Endodermal cell (in vitro differentiated cells): Measurements from ENCODE around the gene VSTM2B. TPM values are rescaled to one million over a fixed set of nuclear protein-coding genes. Genes with fewer than 3 reads are reported as not detected.
A peak's percentile ranks its signal among the peaks of the same experiment; 100 is the strongest.

ENCODE experiments used
- DNase-seq: peaks from one replicate; pipeline ENCODE4 v3.0.0-alpha.2; 2017
- H3K27ac ChIP-seq: 2 replicates; pipeline ENCODE4 v1.5.1; 2013; ENCODE audit warnings: mild to moderate bottlenecking, low read depth, low read length, moderate library complexity
- H3K27me3 ChIP-seq: 2 replicates; pipeline ENCODE4 v1.6.1; 2013; ENCODE audit warnings: mild to moderate bottlenecking, low read length, moderate library complexity; ENCODE audit not compliant: insufficient read depth, control insufficient read depth, poor library complexity, severe bottlenecking
- H3K36me3 ChIP-seq: 2 replicates; pipeline ENCODE4 v1.7.0; 2013; ENCODE audit warnings: mild to moderate bottlenecking, low read length, moderate library complexity; ENCODE audit not compliant: control insufficient read depth, insufficient read depth
- H3K4me1 ChIP-seq: one replicate; pipeline ENCODE4 v1.7.0; 2013; ENCODE audit warnings: low read length; ENCODE audit not compliant: control insufficient read depth, insufficient read depth
- H3K4me3 ChIP-seq: 2 replicates; pipeline ENCODE4 v1.5.1; 2013; ENCODE audit warnings: mild to moderate bottlenecking, low read length, moderate library complexity
- H3K9ac ChIP-seq: 2 replicates; pipeline ENCODE4 v1.6.1; 2013; ENCODE audit warnings: mild to moderate bottlenecking, low read length, moderate library complexity; ENCODE audit not compliant: poor library complexity, severe bottlenecking; ENCODE audit errors: extremely low read depth
- H3K9me3 ChIP-seq: 2 replicates; pipeline ENCODE4 v1.6.1; 2013; ENCODE audit warnings: mild to moderate bottlenecking, low read length, moderate library complexity; ENCODE audit not compliant: control insufficient read depth
- H3K27ac Mint-ChIP-seq: 2 replicates; pipeline ENCODE4 v1.8.0; 2020; ENCODE audit warnings: mixed read lengths
- H3K27me3 Mint-ChIP-seq: 2 replicates; pipeline ENCODE4 v1.8.0; 2021; ENCODE audit warnings: mild to moderate bottlenecking, mixed read lengths; ENCODE audit not compliant: insufficient read depth
- H3K36me3 Mint-ChIP-seq: 2 replicates; pipeline ENCODE4 v1.8.0; 2020; ENCODE audit warnings: low read depth, mixed read lengths
- H3K4me1 Mint-ChIP-seq: 2 replicates; pipeline ENCODE4 v1.8.0; 2020; ENCODE audit warnings: mixed read lengths
- H3K4me3 Mint-ChIP-seq: 2 replicates; pipeline ENCODE4 v1.8.0; 2020; ENCODE audit warnings: mild to moderate bottlenecking, moderate library complexity, mixed read lengths
- H3K9me3 Mint-ChIP-seq: 2 replicates; pipeline ENCODE4 v1.8.0; 2020; ENCODE audit warnings: mild to moderate bottlenecking, mixed read lengths
- WGBS, 2 experiments: methylation state at CpG; one replicate each; pipeline versions ENCODE4 v1.1.5 to v1.1.7; 2013; ENCODE audit warnings: missing lambda C conversion rate in 2 of 2, mixed read lengths in 1 of 2; ENCODE audit not compliant: insufficient coverage in 1 of 2, insufficient read length in 1 of 2; 5-methylcytosine and 5-hydroxymethylcytosine counted together
- total RNA-seq, 2 donors: library from RNA; stranded (reverse); fragmentation: NEBNext Ultra II Directional in 1 of 2; extraction: Animal tissue kit (Norgen Biotek cat#: 25700) in 1 of 2; gene quantifications; 2 replicates in 1 of 2; 3 replicates in 1 of 2; pipeline ENCODE4 v1.2.1, GENCODE V29; 2021
- TF ChIP-seq, protein P1 (sequence below): fragments of 200-600 bp; sonication (generic); conservative IDR thresholded peaks from 2 replicates; pipeline ENCODE4 v1.5.0; 2021; ENCODE audit warnings: antibody characterized with exemption, mild to moderate bottlenecking

The VSTM2B gene
- total RNA-seq, 2 donors from 2014 or later, result 0.18 TPM; not detected in 1

DNA sequence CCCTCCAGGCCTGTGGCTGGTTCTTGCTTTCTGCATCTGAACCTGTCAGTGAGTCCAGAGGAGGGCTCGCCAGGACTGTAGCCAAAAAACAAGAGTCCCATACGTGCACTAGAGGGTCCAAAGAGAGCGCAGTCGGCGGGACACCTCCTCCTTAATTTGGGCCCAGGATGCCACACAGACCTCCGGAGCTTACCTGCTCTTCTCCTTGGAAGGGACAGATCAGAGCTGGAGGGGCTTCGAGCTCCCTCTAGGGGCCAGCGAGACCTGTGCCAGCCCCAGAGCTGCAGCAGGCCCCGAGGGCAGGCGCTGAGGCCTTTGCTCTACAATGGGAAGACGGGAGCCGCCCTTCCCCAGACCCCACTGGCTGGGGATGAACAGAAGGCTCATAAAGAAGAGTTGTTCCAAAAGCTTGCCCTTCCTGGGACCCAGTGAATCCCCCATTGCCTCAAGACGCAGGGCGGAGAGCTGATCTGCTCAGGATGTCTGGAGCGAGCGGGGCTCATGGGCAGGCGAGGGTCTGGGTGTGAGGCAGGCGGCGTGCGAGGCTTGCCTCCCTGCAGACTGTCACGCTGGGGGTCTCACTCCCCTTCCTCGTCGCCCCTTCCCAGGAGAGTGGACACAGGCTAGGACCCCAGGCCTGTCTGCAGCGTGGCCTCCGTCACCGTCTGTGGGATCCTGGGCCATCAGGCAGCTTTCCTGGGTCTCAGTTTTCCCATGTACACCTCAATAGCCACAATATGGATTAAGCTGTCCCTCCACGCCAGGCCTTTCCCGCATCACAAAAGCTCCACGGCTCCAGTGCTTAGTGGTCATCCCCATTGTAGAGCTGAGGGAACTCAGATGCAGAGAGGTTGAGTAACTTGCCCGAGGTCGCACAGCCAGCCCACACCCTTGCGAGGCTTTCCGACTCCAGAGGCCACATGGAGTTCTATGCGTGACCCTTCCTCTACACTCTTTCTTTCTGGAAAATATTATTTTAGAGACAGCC, 46.9 kb upstream of the VSTM2B start:
- DNase-seq, result peak; percentile 94
- no peak overlapping the region for H3K27ac ChIP-seq
- no peaks in the 10 kb centered on the region for H3K9me3 ChIP-seq
- TF ChIP-seq, protein P1, sequence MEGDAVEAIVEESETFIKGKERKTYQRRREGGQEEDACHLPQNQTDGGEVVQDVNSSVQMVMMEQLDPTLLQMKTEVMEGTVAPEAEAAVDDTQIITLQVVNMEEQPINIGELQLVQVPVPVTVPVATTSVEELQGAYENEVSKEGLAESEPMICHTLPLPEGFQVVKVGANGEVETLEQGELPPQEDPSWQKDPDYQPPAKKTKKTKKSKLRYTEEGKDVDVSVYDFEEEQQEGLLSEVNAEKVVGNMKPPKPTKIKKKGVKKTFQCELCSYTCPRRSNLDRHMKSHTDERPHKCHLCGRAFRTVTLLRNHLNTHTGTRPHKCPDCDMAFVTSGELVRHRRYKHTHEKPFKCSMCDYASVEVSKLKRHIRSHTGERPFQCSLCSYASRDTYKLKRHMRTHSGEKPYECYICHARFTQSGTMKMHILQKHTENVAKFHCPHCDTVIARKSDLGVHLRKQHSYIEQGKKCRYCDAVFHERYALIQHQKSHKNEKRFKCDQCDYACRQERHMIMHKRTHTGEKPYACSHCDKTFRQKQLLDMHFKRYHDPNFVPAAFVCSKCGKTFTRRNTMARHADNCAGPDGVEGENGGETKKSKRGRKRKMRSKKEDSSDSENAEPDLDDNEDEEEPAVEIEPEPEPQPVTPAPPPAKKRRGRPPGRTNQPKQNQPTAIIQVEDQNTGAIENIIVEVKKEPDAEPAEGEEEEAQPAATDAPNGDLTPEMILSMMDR, result peak; percentile 89
- H3K36me3 ChIP-seq, result no peaks in the 10 kb centered on the region
- 62 to 66% methylated on average over 27 to 34 of the region's 34 CpGs for WGBS, 2 experiments
- no peak overlapping the region for H3K4me3 ChIP-seq
- Mint-ChIP-seq H3K9me3 (peaks cover 13% of the 10 kb centered on the region), H3K27me3 (peaks cover 4% of the 10 kb centered on the region), H3K27ac (no peak overlapping the region), H3K4me1 (no peaks in the 10 kb centered on the region), H3K36me3 (no peaks in the 10 kb centered on the region), H3K4me3 (no peak overlapping the region)
- H3K27me3 ChIP-seq, result no peaks in the 10 kb centered on the region
- H3K4me1 ChIP-seq, result no peaks in the 10 kb centered on the region
- H3K9ac ChIP-seq, result no peak overlapping the region

DNA sequence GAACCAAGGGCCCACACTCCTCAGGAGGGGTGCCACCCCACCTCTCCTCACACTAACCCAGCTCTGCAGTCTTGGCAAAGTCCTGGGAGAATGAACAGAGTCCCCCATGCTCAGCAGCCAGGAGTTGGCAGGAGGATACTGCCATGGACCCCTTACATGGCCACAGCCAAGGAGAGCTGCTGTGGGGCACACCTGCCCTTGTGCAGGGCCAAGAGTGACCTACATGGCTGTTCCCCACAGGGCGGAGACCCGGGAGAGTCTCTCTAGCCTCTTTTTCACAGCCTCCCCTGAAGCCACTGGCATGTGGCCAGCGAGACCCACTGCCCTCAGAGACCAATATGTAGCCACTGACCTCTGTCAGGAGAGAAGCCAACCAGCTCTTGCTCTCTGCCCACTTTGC, 45.9 kb upstream of the VSTM2B start:
- Histone ChIP-seq H3K4me3 (no peak overlapping the region), H3K27me3 (no peaks in the 10 kb centered on the region), H3K36me3 (no peaks in the 10 kb centered on the region), H3K4me1 (no peaks in the 10 kb centered on the region), H3K27ac (no peak overlapping the region), H3K9ac (no peak overlapping the region), H3K9me3 (no peaks in the 10 kb centered on the region)
- Mint-ChIP-seq H3K27me3 (peaks cover 4% of the 10 kb centered on the region), H3K4me3 (no peak overlapping the region), H3K4me1 (no peaks in the 10 kb centered on the region), H3K27ac (no peak overlapping the region), H3K36me3 (no peaks in the 10 kb centered on the region), H3K9me3 (peaks cover 13% of the 10 kb centered on the region)
- 88% methylated on average over 3 of the region's 3 CpGs; no CpG with 5 or more reads in 1 of the 2 experiments for WGBS, 2 experiments
- TF ChIP-seq, protein P1, result no peak
- peak; percentile 23 for DNase-seq

- Mint-ChIP-seq H3K4me3 (no peak overlapping the region), H3K4me1 (no peaks in the 10 kb centered on the region), H3K27me3 (peaks cover 4% of the 10 kb centered on the region), H3K27ac (no peak overlapping the region), H3K9me3 (peaks cover 13% of the 10 kb centered on the region), H3K36me3 (no peaks in the 10 kb centered on the region)
- H3K9me3 ChIP-seq, result no peaks in the 10 kb centered on the region
- peak; percentile 18 for DNase-seq
- H3K27ac ChIP-seq, result no peak overlapping the region
- no peaks in the 10 kb centered on the region for H3K4me1 ChIP-seq
- H3K36me3 ChIP-seq, result no peaks in the 10 kb centered on the region
- 67 to 71% methylated on average over 1 to 7 of the region's 7 CpGs for WGBS, 2 experiments
- H3K9ac ChIP-seq, result no peak overlapping the region
- no peak overlapping the region for H3K4me3 ChIP-seq
- TF ChIP-seq, protein P1, result no peak
- H3K27me3 ChIP-seq, result no peaks in the 10 kb centered on the region
These were observed 45.3 kb upstream of the VSTM2B start for GRCh38 chr19:29480507-29480906.
